SK-MEL-5 (cell line): Measurements from ENCODE around the gene SYNE3. TPM values are rescaled to one million over a fixed set of nuclear protein-coding genes. Genes with fewer than 3 reads are reported as not detected.

Source experiments
- DNase-seq: peaks from one replicate; pipeline ENCODE4 v3.0.0-alpha.2; 2016; ENCODE audit warnings: low read depth, low spot score
- in situ Hi-C: cut with HindIII; loops from 2 replicates; pipeline ENCODE4 v1.10.0; 2016; ENCODE audit warnings: low sequenced_read_pairs, high pct_unique_total_duplicates, low pct_unique_long_range_greater_than_20kb
- total RNA-seq: library from RNA; depleted of rRNA; stranded (reverse); fragments of >200 nt; shearing (Covaris generic); gene quantifications from 2 replicates; pipeline ENCODE4 v1.2.3, GENCODE V29; 2014

SYNE3 gene
- total RNA-seq, 1 experiment from 2014 or later, result 1.6 TPM

DNA sequence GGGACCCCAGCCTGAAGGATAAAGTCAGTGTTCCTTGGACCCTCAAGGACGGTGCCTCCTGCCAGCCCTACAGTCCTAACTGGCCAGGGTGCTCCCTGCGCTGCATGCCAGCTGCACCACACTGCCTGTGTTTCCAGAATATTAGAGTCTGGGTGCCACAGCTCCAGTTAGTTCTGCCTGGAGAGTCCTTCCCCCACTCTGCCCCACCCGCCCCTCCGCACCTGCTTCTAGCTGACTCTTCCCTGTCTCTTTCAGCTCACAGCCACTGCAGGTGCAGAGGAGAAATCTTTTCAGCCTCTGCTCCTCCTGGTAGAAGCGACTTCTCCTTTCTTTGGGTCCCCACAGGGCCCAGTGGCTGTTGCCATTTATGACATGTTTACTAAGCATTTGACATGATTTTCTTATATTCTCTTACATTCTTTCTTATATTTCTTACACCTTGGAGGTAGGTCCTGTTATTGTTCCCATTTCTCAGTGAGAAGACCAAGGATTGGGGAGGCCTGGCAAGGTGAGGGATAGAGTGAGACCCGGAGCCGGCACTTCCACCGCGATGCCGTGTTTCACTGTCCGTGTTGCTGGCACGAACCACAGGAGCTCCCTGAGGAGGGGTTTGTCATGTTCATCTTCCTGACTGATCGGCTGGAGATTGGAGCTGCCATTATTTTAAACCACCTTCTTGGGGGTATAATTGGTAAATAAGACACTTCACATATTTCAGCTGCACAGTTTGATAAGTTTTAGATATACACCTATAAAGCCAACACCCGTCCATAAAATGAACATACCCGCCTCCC lies 29.4 kb downstream of the SYNE3 start:
- in situ Hi-C loops, result no loop called here
- DNase-seq, result no peak

DNA sequence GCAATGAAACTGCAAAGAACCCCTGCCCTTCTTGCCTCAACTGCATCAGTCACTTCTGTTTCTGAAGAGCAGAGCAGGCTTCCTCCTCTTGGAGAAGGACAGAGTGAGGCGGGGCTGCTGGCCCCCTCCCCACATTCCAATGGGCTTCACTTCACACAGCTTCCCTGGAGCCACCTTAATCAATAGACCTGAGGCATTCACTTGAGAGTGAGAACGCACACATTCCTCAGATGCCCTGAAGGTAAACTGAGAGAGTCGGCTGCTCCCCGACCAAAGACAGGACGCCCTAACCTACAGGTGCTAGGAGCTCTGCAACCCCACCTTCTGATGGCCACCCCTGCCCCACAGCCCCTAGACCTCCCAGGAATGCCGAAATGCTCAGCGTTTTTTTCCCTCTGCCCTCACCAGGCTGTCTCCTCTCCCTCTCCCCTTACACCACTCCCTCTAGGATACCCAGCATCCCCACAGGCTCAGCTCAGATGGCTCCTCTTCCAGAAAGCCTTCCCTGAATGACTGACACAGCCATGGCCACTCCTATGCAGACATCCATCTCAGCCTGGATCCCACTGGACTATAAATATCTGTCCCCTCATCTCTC lies 31.1 kb downstream of the SYNE3 start:
- DNase-seq, result no peak
- in situ Hi-C loops, result no loop called here

DNA sequence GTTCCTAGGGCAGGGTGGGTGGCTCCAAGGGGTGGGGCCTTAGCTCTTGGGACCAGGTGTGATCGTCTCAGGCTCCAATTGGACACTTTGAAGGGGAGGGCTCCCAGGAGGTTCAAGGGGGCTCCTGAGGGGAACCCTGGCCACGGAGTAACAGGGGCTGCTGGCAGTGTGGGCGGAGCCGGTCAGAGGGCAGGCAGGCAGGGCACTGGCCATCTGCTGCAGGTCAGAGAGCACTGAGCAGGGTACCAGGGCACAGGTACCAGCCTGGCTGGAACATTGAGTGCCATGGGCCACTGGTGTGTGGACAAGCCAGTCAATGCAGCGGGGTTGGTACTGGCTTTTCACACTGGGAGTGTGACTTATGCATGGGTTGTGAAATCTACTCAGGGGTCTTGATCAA lies 32.2 kb downstream of the SYNE3 start:
- in situ Hi-C loops, result no loop called here
- no peak for DNase-seq

DNA sequence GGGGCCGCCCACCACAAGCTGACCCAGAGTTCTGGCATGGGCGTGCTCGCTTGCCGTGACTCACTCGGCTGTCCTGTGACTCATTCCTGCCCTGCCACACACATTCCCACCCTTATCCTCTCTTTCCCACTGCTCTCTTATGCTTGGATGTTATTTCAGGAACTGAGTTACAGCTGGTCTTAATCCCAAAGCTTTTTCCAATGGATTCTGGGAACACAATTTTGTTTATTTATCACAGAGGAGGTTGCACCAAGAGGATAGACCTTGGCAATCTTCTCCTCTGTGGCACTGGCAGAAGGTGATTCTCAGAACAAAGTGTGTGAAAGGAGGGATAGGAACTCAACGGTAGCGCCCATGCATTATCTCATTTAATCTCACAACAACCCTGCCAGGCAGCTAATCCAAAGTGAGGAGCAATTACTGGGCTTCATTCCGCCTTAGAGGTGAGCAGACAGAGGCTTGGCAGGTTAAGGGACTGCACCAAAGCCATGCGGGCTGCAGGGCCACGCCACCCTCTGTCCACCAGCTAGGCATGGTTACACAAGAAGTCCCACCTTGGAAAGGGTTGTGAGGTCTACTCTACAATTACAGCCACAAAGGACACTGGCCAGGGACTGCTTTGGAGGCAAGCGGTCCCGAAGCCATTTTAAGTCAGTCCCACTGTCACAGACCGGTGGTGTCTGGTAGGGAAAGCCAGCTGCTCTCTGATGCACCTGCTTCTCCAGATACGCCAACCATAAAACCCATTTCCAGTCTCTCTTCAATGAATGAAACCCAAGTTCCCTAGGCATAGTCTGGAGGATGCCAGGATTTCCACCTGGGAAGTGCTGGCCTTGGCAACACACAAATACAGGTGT lies 32.9 kb downstream of the SYNE3 start:
- peak; percentile 57 for DNase-seq
- in situ Hi-C loops, result no loop called here

DNA sequence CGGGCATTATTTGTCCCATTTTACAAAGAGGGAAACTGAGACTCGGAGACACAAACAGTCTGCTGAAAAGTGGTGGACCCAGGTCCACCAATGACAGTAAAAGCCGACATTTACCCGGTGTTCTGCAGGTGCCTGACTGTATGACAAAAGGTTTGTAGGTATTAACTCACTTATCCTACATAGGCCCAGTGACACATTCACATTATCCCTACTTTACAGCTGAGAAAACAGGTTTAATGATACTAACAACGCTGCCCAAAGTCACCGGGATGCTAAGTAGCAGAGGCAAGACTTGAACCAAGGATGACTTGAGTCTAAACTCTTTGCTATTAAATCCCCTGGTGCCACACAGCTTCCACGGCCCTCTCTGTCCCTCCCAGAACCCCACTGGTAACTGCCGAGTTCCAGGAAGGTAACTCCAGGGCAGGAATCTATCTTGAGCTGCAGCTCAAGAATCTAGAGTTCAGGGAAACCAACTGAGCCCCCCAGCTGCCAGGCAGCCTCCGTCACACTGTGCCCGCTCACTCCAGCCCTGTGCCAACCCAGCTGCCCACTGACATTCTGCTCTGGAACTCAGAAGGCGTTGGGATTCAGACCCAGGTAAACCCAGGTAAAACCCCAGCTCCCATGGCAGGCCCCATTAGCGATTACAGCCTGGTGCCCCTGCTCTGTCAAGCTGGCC lies 33.7 kb downstream of the SYNE3 start:
- in situ Hi-C loops, result no loop called here

DNA sequence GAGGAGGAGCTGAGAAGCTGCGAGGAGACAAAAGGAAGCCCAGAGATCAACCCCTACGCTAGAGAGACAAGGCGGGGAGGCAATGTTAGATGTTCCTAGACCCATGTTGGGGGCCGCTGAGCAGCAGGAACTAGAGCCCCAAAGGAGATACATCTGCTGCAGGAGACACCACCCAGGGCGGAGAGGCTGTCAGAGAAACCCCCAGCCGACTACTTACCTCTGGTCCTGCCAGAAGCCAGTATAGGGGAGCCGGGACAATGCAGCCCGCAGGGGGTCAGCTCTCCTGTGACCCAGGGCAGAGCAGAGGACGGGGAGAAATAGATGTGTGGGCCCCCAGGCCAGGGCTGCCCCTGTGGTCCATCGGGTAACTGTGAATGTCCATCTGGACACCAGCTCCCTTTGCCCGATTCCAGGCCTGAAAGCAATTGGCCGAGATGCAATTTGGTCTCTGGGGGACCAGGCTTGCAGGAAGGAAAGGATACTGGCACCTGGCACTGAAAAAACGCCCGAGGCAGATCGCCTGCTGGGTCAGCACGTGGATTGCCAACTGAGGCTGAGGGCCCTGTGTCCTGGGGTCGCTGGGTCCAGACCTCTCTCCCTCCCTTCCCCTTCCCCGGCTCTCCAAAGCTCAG lies 34.9 kb downstream of the SYNE3 start:
- DNase-seq, result no peak
- in situ Hi-C loops, result no loop called here

More for the DNA sequence above, 33.7 kb downstream of the SYNE3 start:
- DNase-seq, result no peak

DNA sequence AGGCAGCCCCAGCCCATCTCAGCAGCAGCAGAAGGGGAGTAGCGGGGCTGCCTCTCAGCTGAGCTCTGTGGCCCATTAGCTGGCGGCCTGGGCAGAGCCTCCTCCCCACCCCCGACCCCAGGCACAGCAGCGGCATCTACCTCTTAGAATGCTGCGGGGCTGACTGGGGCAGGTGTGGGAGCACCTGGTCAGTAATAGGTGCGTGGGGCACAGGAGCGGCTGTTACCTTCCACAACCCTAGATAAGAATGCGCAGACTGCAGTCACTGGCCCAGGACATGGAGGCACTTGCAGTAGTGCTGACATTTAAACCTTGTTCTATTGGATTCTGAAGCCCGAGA lies 35.6 kb downstream of the SYNE3 start:
- in situ Hi-C loops, result no loop called here
- DNase-seq, result no peak

DNA sequence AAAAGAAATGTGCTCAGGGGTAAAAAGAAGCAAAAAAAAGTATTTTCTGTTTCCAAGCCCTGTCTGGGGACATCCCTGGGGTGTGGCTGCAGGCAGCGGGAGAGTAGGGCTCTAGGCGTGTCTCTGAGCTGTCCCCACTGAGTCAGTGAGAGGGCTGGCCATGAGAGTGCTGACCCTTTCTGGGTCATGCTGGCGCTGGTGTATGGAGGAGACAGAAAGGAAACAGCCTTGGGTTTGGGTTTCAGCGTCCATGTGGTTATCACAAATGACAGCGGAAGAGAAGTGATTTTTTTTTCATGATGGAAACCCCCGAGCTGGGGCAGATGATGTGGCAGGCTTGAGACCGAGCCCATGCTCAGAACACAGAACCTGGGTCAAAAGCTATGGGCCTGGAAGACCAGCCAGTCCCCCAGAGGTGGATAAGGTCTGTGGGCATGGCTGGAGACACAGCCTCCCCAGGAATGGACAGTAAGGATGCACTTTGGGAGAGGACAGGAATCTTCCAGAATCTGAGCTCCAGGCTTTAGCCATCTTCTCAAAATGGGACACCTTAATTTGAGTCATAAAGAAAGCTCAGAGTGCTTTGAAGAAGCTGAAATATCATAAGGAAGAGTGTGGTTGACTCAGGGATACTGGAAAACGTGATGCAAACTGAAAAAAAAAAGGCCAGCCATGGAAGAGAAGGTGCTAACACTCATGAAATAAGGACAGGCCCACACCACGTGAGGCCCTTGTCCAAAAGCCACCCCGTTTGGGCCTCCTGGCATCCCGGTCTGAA lies 36.2 kb downstream of the SYNE3 start:
- DNase-seq, result no peak
- in situ Hi-C loops, result no loop called here

DNA sequence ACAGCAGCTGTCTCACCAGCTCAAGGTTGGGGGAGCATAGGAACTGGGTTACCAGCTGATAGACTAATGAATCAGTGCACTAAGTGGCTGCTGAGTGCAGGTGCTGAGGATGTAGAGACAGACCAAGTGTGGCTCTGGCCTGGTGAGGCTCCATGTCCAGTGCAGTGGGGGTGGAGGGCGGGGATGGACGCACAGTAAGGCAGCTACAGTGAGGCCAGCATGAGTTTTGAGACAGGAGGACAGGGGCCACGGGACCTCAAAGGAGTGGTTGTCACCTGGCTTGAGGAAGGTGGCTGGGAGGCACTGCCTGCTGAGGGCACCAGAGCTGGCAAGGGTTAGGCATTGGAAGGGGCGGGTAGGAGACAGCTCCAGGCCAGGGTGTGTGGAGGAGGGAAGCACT lies 37.0 kb downstream of the SYNE3 start:
- no peak for DNase-seq
- in situ Hi-C loops, result no loop called here

DNA sequence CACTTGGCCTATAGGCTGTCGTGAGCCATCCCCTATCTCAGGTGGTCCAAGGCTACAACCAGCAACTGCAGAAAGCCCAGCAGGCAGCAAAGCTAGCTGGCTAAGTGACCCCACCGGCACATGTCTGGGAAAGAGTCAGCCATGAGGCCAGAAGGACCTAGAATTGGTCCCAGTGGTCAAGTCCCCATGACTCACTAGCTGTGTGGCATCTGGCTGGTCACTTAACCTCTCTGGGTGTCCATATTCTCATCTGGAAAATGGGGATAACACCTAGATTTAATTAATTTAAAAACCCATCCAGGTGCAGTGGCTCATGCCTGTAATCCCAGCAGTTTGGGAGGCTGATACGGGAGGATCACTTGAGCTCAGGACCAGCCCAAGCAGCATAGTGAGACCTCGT lies 37.6 kb downstream of the SYNE3 start:
- in situ Hi-C loops, result no loop called here
- DNase-seq, result no peak

DNA sequence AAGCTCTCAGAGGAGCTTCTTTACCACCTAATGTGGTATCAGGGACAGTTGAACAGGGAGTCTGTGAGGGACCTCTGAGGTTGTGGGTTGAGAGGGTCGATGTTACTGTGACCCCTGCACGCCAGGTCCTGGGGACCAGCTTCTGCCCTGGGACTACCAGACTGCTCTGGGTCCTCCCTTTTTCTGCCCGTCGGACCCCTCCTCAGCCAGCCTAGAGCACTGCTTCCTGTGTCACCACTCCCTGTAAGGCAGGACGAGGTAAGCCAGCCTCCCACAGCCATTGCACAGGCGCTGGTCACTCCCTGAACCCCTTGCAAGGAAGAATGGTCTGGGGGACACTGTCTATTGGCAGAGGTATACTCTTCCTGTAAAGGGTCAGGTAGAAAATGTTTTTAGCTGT lies 38.1 kb downstream of the SYNE3 start:
- no peak for DNase-seq
- in situ Hi-C loops, result no loop called here

DNA sequence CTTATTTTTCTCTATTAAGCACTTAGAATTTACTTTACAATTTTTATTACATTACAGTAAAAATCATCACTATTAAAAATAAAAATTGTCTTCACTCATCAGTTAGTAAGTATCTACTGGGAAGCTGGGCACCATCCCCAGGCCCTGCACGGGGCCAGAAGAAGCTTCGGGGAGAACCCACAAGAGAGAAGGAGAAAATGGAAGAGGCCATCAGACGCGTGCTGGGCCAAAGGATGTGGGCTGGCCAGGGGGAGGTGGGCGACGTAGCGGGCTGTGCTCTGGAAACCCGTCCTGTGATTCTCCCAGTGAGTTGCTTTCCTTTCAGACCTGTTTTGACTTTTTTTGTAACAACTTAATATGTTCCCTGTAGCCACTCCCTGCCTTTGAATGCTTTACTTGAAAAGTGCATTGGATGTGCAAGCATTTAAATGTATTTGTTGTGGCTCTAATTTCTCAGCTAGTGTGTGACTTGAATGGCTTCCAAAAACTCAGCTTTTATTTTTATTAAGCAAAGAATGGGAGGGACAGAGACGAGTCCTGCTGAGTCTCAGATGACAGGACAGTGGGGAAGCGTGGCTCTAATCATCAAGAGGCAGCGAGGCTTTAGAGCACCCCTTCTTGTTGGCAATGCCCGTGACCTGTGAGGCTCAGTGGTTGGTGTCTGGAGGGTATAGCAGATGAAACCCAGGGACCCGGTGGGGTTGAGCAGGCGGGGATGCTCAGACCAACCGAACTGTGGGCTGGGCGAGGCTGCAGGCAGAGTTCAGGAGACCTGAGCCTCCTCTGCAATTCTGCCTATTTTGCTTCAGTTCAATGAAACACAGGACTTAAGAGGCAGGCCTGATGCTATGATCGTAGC lies 38.8 kb downstream of the SYNE3 start:
- in situ Hi-C loops, result no loop called here
- no peak for DNase-seq

DNA sequence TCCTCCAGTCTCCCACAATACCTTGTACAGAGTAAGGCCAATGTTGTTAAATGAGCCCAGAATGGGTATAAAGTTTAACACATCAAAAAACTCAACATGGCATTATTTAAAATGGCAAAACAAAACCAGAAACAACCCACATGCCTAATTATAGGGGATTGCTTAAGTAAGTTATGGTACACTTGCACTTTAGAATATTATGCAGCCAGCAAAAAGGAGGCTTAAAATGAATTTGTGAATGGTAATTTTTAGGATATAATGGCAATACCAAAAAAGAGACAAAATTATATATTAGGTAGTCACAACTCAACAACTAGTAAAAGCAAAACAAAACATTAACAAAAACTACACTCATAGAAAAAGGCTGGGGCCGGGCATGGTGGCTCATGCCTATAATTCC lies 39.7 kb downstream of the SYNE3 start:
- in situ Hi-C loops, result no loop called here
- DNase-seq, result no peak

DNA sequence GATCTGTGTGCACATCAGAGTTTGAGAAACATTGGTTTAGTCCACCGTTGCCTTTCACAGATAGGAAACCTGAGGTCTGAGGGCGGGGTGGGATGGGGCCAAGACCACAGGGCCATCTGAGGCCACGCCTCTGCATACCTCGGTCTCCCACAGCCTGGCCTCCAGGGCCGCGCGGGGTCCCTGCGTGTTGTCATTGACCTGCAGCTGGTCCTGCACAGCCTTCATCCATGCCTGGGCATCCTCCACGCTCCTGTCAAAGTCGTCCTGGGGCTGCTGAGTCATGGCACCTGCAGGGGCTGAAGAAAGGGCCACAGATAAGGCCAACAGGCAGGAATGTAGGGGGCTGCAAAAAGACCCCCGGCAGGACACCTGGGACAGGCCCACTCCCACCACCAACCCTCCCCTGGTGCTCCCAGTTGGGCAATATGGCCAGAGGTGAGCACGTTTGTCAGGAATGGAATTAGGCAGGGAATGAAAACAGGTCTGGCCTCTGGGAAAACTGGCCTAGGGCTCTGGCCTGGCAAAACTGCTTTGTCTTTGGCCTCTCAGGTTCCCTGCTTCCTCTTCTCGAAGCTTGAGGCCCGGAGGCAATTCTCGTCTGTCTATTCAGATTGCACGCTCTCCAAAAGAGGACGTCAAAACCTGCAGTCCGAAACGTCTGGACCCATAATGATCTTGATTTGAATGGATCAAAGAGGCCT lies 40.8 kb downstream of the SYNE3 start:
- DNase-seq, result no peak
- in situ Hi-C loops, result no loop called here

DNA sequence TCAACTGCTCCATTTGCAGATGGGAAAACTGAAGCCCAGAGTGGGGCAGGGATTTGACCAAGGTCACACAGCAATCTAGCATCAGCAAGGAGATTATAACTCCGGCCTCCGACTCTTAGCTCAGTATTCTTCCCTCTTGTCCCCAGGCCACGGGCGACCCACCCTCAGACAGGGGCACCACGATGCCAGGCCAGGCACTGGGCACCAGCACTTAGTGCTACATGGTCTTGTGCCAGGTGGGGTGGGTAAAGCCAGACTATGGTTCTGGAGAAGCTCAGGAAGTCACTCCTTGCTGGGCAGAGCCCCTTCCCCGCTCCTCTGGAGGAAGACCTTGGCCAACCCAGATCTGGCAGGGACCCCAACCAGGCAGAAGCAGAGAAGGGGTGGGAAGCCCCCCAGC lies 41.5 kb downstream of the SYNE3 start:
- in situ Hi-C loops, result no loop called here
- no peak for DNase-seq

DNA sequence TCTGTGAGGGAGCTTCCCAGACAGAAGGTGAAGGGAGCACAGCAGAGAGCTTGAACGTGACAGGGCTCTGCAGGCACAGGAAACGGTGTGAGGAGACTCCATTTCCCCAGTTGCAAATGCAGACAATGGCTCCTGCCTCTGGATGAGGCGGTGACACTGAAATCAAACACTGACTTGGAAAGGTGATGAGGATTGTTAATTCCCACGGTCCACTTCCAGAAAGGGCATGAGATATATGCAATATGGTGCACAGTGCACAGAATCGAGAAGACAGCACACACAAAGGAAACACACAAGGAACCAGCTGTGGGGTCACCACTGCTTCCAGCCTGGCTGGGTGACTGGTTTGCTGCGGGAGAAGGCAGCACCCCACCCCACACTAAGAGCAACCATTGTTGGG lies 42.0 kb downstream of the SYNE3 start:
- no peak for DNase-seq
- in situ Hi-C loops, result no loop called here
